ENCODE data around the gene TBC1D12.

TBC1D12 gene

DNA sequence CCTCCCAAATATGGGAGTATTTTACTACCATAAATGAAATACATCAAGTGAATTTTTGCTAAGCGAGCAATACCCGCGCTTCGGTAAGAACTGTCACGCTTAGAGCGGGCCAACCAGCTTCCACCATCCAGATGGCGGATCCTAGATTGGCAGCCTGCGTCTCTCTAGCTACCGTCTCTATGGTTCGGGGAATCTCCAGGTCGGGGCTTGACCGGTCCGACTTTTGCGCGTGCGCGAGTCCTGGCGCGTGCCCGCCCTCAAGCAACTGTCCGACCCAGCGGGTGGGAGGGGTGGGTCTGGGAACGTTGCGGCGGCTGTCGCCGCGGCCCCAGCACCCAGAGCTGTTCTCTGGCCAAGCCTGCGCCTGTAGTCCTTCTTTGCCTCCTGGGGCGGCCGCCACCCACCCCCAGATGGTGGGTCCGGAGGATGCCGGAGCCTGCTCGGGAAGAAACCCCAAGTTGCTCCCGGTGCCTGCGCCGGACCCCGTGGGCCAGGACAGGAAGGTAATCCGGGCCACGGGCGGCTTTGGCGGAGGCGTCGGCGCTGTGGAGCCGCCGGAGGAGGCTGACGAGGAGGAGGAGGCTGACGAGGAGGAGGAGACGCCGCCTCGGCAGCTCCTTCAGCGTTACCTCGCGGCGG is at the start of gene TBC1D12:
Gene TBC1D12 (plus strand): TSS at position 338 of the 639 bp plus-strand sequence. CDS start 73 bp downstream, at position 411.
- TF ChIP-seq ZFX (IDR thresholded peaks at IDR 0.05; ENCODE audit: borderline replicate concordance): no peak
- TF ChIP-seq, protein P1, sequence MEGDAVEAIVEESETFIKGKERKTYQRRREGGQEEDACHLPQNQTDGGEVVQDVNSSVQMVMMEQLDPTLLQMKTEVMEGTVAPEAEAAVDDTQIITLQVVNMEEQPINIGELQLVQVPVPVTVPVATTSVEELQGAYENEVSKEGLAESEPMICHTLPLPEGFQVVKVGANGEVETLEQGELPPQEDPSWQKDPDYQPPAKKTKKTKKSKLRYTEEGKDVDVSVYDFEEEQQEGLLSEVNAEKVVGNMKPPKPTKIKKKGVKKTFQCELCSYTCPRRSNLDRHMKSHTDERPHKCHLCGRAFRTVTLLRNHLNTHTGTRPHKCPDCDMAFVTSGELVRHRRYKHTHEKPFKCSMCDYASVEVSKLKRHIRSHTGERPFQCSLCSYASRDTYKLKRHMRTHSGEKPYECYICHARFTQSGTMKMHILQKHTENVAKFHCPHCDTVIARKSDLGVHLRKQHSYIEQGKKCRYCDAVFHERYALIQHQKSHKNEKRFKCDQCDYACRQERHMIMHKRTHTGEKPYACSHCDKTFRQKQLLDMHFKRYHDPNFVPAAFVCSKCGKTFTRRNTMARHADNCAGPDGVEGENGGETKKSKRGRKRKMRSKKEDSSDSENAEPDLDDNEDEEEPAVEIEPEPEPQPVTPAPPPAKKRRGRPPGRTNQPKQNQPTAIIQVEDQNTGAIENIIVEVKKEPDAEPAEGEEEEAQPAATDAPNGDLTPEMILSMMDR (IDR thresholded peaks at IDR 0.05): 0 out of 2 replicates have a peak, but pooled peaks have one; percentile 3
- H3K27ac ChIP-seq: peak within 1 kb of the TSS; percentile 94

DNA sequence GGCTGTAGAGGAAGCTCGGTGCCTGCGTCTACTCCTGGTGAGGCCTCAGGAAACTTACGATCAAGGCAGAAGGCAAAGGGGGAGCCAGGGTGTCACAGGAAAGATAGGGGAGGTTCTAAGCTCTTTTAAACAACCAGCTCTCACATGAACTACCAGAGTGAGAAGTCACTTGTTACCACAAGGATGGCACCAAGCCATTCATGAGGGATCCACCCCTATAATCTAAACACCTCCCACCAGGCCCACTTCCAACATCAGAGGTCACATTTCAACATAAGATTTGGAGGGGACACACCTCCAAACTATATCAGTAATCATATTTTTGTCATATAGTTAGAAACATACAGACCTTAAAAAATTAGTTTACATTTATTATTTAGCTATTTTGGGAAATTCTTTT is 49.0 kb upstream of the TBC1D12 start:
- TF ChIP-seq ZFX (IDR thresholded peaks at IDR 0.05; ENCODE audit: borderline replicate concordance): no peak
- TF ChIP-seq, protein P1 (IDR thresholded peaks at IDR 0.05): no peak
- H3K27ac ChIP-seq: no peak overlapping the region

DNA sequence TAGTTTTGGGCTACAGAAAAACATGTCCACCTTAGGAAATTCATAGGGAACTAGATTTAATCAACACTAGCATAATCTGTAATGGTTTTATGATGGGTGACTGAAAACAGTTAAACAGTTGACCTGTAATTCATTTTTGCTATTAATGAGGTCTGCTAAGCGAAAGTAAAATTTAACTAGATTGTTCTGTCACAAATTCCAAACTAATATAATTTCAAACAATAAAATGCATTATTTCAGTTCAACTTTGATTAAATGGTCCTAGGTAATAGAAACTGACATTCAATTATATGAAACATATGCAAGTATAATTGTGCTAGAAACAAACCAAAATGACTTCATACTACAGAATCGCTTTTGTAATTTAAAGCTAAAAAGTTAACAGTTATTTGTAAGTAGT is 46.5 kb upstream of the TBC1D12 start:
- TF ChIP-seq, protein P1 (IDR thresholded peaks at IDR 0.05): no peak
- no peak for TF ChIP-seq ZFX (IDR thresholded peaks at IDR 0.05; ENCODE audit: borderline replicate concordance)
- no peak overlapping the region for H3K27ac ChIP-seq

DNA sequence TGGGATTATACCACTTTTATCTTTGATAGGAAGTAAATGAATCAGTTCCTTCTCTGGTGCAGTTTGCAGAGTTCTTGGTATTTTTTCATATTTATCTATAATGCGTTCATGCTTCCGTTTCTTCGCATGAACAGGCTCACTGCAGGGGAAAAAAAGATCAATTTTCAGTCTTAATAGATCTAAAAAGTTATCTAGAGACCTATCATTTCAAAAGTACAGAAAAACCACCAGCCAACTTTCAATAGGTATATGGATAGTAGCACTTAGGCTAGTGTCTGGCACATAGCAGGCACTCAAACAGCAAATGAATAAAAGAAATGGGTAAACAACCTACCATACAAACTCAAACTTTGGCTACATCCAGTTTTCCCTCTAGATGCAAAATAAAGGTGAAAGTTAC is 45.1 kb upstream of the TBC1D12 start:
- TF ChIP-seq, protein P1 (IDR thresholded peaks at IDR 0.05): no peak
- TF ChIP-seq ZFX (IDR thresholded peaks at IDR 0.05; ENCODE audit: borderline replicate concordance): no peak
- no peak overlapping the region for H3K27ac ChIP-seq

DNA sequence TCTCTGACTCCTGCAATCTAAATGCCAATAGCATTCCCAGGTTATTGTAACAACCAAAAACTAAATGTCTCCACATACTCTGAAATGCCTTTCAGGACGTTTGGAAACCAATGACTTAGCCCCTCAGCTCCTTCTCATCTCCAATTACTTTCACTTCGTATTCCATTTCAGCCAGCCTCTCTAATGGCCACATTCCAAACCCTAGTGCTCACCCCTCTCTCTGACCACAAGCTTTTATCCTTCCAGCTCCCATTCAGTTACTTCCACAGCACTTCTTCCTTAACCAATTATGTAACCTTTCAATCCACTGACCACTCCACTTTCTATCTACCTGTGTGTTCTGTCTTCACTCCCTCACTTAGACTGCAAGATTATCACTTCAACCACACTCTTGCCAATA is 43.9 kb upstream of the TBC1D12 start:
- H3K27ac ChIP-seq: no peak overlapping the region
- TF ChIP-seq ZFX (IDR thresholded peaks at IDR 0.05; ENCODE audit: borderline replicate concordance): no peak
- TF ChIP-seq, protein P1 (IDR thresholded peaks at IDR 0.05): no peak

DNA sequence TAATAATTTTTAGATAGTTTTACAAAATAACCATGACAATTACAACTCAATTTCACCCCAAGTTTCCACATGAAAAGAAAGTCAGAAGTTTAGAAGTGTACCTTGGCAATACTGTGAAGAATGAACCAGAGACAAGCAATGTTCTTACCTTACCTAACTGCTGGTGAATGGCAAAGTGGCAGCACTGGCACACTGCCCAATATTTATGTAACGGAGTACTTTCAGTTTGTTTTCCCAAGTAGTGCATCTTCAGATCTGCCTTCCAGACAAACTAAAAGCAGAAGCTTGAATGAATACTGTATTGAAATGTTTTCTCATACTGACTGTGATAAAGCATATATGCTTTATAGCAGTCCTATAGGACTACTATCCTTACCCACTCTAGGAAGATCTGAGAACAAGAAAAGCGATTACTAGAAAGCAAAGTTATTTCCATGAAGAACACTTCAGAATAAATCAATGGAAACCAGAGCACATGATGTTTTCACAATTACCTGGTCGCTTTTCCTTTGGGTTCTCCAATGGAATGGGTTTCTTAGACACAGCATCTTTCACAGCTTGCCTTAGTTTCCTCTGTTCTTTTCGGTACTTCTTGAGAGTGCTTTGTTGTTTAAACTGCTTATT is 41.1 kb upstream of the TBC1D12 start:
- TF ChIP-seq, protein P1 (IDR thresholded peaks at IDR 0.05): no peak
- no peak for TF ChIP-seq ZFX (IDR thresholded peaks at IDR 0.05; ENCODE audit: borderline replicate concordance)

More for the DNA sequence above, 41.1 kb upstream of the TBC1D12 start:
- H3K27ac ChIP-seq: no peak overlapping the region; the same call in 1 of the 2 replicates
